ENCODE measurements around the gene CTCFL.

The CTCFL gene

GRCh38 chr20:57546956-57547649 lies 22.2 kb upstream of the CTCFL start:
- Histone ChIP-seq H3K4me3 (ENCODE audit: insufficient read depth, low read depth, low read length) (no peak overlapping the region), H3K27me3 (ENCODE audit: control insufficient read depth, insufficient read depth, low read length, poor library complexity, severe bottlenecking) (no peaks in the 10 kb centered on the region), H3K27ac (ENCODE audit: insufficient read depth, low read depth, low read length, poor library complexity, severe bottlenecking) (no peak overlapping the region), H3K4me1 (ENCODE audit: control insufficient read depth, insufficient read depth, low read length) (no peaks in the 10 kb centered on the region), H3K36me3 (ENCODE audit: control insufficient read depth, insufficient read depth, low read length) (no peaks in the 10 kb centered on the region), H3K9me3 (ENCODE audit: control insufficient read depth, low read length) (no peaks in the 10 kb centered on the region)
- WGBS, 2 experiments: 94 to 98% methylated on average over 7 to 8 of the region's 8 CpGs

- no peak overlapping the region for H3K4me3 ChIP-seq (ENCODE audit: insufficient read depth, low read depth, low read length)
- no peaks in the 10 kb centered on the region for H3K4me1 ChIP-seq (ENCODE audit: control insufficient read depth, insufficient read depth, low read length)
- H3K27ac ChIP-seq (ENCODE audit: insufficient read depth, low read depth, low read length, poor library complexity, severe bottlenecking): no peak overlapping the region
- H3K36me3 ChIP-seq (ENCODE audit: control insufficient read depth, insufficient read depth, low read length): no peaks in the 10 kb centered on the region
- WGBS, 2 experiments: 92 to 93% methylated on average over 12 of the region's 12 CpGs
- H3K27me3 ChIP-seq (ENCODE audit: control insufficient read depth, insufficient read depth, low read length, poor library complexity, severe bottlenecking): no peaks in the 10 kb centered on the region
- H3K9me3 ChIP-seq (ENCODE audit: control insufficient read depth, low read length): no peaks in the 10 kb centered on the region
These were observed 21.2 kb upstream of the CTCFL start for GRCh38 chr20:57545927-57546662.

- no peak overlapping the region for H3K4me3 ChIP-seq (ENCODE audit: insufficient read depth, low read depth, low read length)
- no peaks in the 10 kb centered on the region for H3K36me3 ChIP-seq (ENCODE audit: control insufficient read depth, insufficient read depth, low read length)
- no peaks in the 10 kb centered on the region for H3K27me3 ChIP-seq (ENCODE audit: control insufficient read depth, insufficient read depth, low read length, poor library complexity, severe bottlenecking)
- WGBS, 2 experiments: 81 to 83% methylated on average over 12 of the region's 12 CpGs
- H3K27ac ChIP-seq (ENCODE audit: insufficient read depth, low read depth, low read length, poor library complexity, severe bottlenecking): no peak overlapping the region
- H3K9me3 ChIP-seq (ENCODE audit: control insufficient read depth, low read length): no peaks in the 10 kb centered on the region
- H3K4me1 ChIP-seq (ENCODE audit: control insufficient read depth, insufficient read depth, low read length): peaks cover 3% of the 10 kb centered on the region
These were observed 20.1 kb upstream of the CTCFL start for GRCh38 chr20:57544838-57545564.

GRCh38 chr20:57543754-57544153 lies 18.8 kb upstream of the CTCFL start:
- Histone ChIP-seq H3K4me3 (ENCODE audit: insufficient read depth, low read depth, low read length) (no peak overlapping the region), H3K4me1 (ENCODE audit: control insufficient read depth, insufficient read depth, low read length) (peaks cover 3% of the 10 kb centered on the region), H3K36me3 (ENCODE audit: control insufficient read depth, insufficient read depth, low read length) (no peaks in the 10 kb centered on the region), H3K9me3 (ENCODE audit: control insufficient read depth, low read length) (no peaks in the 10 kb centered on the region), H3K27ac (ENCODE audit: insufficient read depth, low read depth, low read length, poor library complexity, severe bottlenecking) (no peak overlapping the region), H3K27me3 (ENCODE audit: control insufficient read depth, insufficient read depth, low read length, poor library complexity, severe bottlenecking) (no peaks in the 10 kb centered on the region)
- 66 to 75% methylated on average over 2 of the region's 2 CpGs for WGBS, 2 experiments

GRCh38 chr20:57540890-57541580 lies 16.1 kb upstream of the CTCFL start:
- Histone ChIP-seq H3K27ac (ENCODE audit: insufficient read depth, low read depth, low read length, poor library complexity, severe bottlenecking) (no peak overlapping the region), H3K4me1 (ENCODE audit: control insufficient read depth, insufficient read depth, low read length) (peaks cover 3% of the 10 kb centered on the region), H3K27me3 (ENCODE audit: control insufficient read depth, insufficient read depth, low read length, poor library complexity, severe bottlenecking) (no peaks in the 10 kb centered on the region), H3K4me3 (ENCODE audit: insufficient read depth, low read depth, low read length) (no peak overlapping the region), H3K9me3 (ENCODE audit: control insufficient read depth, low read length) (no peaks in the 10 kb centered on the region), H3K36me3 (ENCODE audit: control insufficient read depth, insufficient read depth, low read length) (no peaks in the 10 kb centered on the region)
- WGBS, 2 experiments: 76 to 80% methylated on average over 17 of the region's 17 CpGs

GRCh38 chr20:57539889-57540288 lies 14.9 kb upstream of the CTCFL start:
- Histone ChIP-seq H3K36me3 (ENCODE audit: control insufficient read depth, insufficient read depth, low read length) (no peaks in the 10 kb centered on the region), H3K9me3 (ENCODE audit: control insufficient read depth, low read length) (no peaks in the 10 kb centered on the region), H3K27ac (ENCODE audit: insufficient read depth, low read depth, low read length, poor library complexity, severe bottlenecking) (no peak overlapping the region), H3K27me3 (ENCODE audit: control insufficient read depth, insufficient read depth, low read length, poor library complexity, severe bottlenecking) (no peaks in the 10 kb centered on the region), H3K4me3 (ENCODE audit: insufficient read depth, low read depth, low read length) (no peak overlapping the region), H3K4me1 (ENCODE audit: control insufficient read depth, insufficient read depth, low read length) (peaks cover 3% of the 10 kb centered on the region)
- 95 to 96% methylated on average over 12 of the region's 12 CpGs for WGBS, 2 experiments

GRCh38 chr20:57537822-57538221 lies 12.9 kb upstream of the CTCFL start:
- H3K4me3 ChIP-seq (ENCODE audit: insufficient read depth, low read depth, low read length): no peak overlapping the region
- no peaks in the 10 kb centered on the region for H3K27me3 ChIP-seq (ENCODE audit: control insufficient read depth, insufficient read depth, low read length, poor library complexity, severe bottlenecking)
- no peaks in the 10 kb centered on the region for H3K9me3 ChIP-seq (ENCODE audit: control insufficient read depth, low read length)
- H3K4me1 ChIP-seq (ENCODE audit: control insufficient read depth, insufficient read depth, low read length): peaks cover 3% of the 10 kb centered on the region
- H3K36me3 ChIP-seq (ENCODE audit: control insufficient read depth, insufficient read depth, low read length): no peaks in the 10 kb centered on the region
- WGBS, 2 experiments: 86 to 92% methylated on average over 2 of the region's 2 CpGs
- H3K27ac ChIP-seq (ENCODE audit: insufficient read depth, low read depth, low read length, poor library complexity, severe bottlenecking): no peak overlapping the region

- 90 to 92% methylated on average over 4 of the region's 4 CpGs for WGBS, 2 experiments
- no peak overlapping the region for H3K4me3 ChIP-seq (ENCODE audit: insufficient read depth, low read depth, low read length)
- no peaks in the 10 kb centered on the region for H3K9me3 ChIP-seq (ENCODE audit: control insufficient read depth, low read length)
- no peak overlapping the region for H3K27ac ChIP-seq (ENCODE audit: insufficient read depth, low read depth, low read length, poor library complexity, severe bottlenecking)
- H3K4me1 ChIP-seq (ENCODE audit: control insufficient read depth, insufficient read depth, low read length): peaks cover 3% of the 10 kb centered on the region
- no peaks in the 10 kb centered on the region for H3K27me3 ChIP-seq (ENCODE audit: control insufficient read depth, insufficient read depth, low read length, poor library complexity, severe bottlenecking)
- no peaks in the 10 kb centered on the region for H3K36me3 ChIP-seq (ENCODE audit: control insufficient read depth, insufficient read depth, low read length)
These were observed 12.1 kb upstream of the CTCFL start for GRCh38 chr20:57536771-57537724.

- H3K27me3 ChIP-seq (ENCODE audit: control insufficient read depth, insufficient read depth, low read length, poor library complexity, severe bottlenecking): no peaks in the 10 kb centered on the region
- 83 to 87% methylated on average over 3 of the region's 3 CpGs for WGBS, 2 experiments
These were observed 11.3 kb upstream of the CTCFL start for GRCh38 chr20:57536120-57536708.

More at GRCh38 chr20:57536120-57536708, 11.3 kb upstream of the CTCFL start:
- Histone ChIP-seq H3K27ac (ENCODE audit: insufficient read depth, low read depth, low read length, poor library complexity, severe bottlenecking) (no peak overlapping the region), H3K4me1 (ENCODE audit: control insufficient read depth, insufficient read depth, low read length) (peaks cover 3% of the 10 kb centered on the region), H3K4me3 (ENCODE audit: insufficient read depth, low read depth, low read length) (no peak overlapping the region), H3K36me3 (ENCODE audit: control insufficient read depth, insufficient read depth, low read length) (no peaks in the 10 kb centered on the region), H3K9me3 (ENCODE audit: control insufficient read depth, low read length) (no peaks in the 10 kb centered on the region)

Data from ectodermal cell (in vitro differentiated cells).